GM12873 (cell line): Measurements from ENCODE around the gene ENTPD2.

Source experiments
- CTCF ChIP-seq: IDR thresholded peaks from 2 replicates; pipeline ENCODE4 v1.5.1; 2012; ENCODE audit warnings: low read depth, mild to moderate bottlenecking, moderate library complexity, low read length, control low read depth; ENCODE audit not compliant: insufficient read depth; ENCODE audit errors: missing control alignments

The ENTPD2 gene

GRCh38 chr9:137083394-137084004 is 29.6 kb upstream of the ENTPD2 start:
- TF ChIP-seq CTCF: no peak

- TF ChIP-seq CTCF: no peak
Observed at GRCh38 chr9:137082925-137083290, 29.0 kb upstream of the ENTPD2 start.

GRCh38 chr9:137082222-137082924 is 28.5 kb upstream of the ENTPD2 start:
- TF ChIP-seq CTCF: no peak

GRCh38 chr9:137080260-137081122 is 26.6 kb upstream of the ENTPD2 start:
- no peak for TF ChIP-seq CTCF

- TF ChIP-seq CTCF: no peak
Observed at GRCh38 chr9:137079401-137079787, 25.5 kb upstream of the ENTPD2 start.

GRCh38 chr9:137078701-137079400 is 25.0 kb upstream of the ENTPD2 start:
- TF ChIP-seq CTCF: no peak
